GM04503 (cell line): ENCODE measurements around the gene ANO6.

ENCODE experiments used
- DNase-seq: peaks from one replicate; pipeline ENCODE4 v3.0.0-alpha.2; 2012; ENCODE audit warnings: low read depth

ANO6 gene

GRCh38 chr12:45409966-45410365, 194.1 kb downstream of the ANO6 start:
- peak; percentile 65 for DNase-seq

DNA sequence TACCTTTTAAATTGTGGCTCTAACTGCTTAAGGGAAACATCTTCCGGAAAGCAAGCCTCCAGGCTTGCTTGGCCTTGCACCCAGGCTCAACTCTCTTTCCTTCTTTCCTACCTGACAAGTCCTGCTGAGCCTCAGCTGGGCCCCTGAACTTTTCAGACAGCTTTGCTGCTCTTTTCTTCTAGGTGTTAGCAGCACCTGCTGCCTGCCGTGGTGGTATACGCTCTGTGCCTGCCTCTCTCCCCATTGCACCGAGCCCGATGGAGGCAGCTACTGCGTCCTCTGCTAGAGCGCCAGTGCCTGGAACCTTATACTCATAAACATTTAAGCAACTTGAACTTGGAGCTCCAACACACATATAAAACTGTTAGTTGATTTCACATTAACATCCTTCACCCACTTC, 195.7 kb downstream of the ANO6 start:
- DNase-seq: no peak

- peak; percentile 99 for DNase-seq
Measured at GRCh38 chr12:45415393-45415817, 199.5 kb downstream of the ANO6 start.

GRCh38 chr12:45416126-45416525, 200.2 kb downstream of the ANO6 start:
- DNase-seq: peak; percentile 22

DNA sequence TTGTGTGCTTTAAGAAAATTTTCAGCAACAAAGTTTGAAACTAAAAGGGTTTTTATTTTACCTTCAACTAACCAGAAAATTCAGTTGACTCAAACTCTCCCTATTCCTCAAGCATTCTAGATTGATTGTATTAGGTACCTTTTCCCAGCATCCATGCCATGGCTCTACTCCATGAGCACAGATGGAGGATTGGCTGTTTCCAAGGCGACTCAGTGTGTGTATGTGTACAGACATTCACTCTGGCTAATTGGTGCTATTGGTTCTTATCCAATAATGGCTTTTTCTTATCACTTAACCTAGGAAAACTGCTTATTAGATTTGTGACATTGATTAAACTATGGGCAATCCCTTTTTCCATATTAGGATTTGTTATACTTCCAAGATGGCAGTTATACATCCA, 202.6 kb downstream of the ANO6 start:
- DNase-seq: no peak

DNA sequence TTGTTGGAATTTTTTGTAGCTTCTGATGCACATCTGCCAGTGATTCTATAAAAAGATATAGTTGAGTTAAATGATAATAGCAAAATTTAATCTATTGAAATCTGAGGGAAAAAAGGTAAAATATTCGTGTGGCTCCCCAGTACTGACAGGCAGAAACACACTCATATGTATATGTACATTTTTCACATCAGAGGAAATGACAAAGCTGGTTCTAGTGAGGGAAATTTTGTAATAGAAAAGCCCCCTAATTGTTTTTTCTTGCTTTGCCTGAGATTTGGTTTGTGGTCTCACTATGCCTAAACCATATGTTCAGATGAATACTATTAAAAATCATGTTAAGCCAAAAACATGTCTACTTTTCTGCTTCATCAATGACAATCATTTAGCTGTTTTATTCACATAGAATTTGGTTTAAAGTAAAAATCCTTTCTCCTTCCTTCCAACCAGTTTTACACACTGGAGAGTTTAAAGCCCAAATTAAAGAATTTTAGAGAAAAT, 203.5 kb downstream of the ANO6 start:
- no peak for DNase-seq

DNA sequence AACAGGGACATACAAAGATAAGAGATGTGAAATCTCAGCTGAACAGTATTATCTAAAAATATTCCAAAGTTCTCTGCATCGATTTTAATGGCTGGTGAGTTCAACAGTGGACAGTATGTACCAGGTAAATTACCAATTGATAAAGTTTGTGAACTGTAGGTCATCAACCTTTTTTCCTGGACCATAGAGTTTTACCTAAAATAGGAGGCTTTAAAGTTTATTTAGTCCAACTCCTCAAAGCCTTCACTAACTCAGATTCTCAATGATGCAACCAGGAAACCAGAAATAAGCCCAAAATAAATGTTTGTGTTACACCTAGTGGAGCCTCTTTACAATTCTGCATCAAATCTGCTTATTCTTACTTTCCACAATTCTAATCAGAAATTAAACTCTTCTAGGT, 205.8 kb downstream of the ANO6 start:
- DNase-seq: no peak

- no peak for DNase-seq
Measured at GRCh38 chr12:45423931-45424330, 208.0 kb downstream of the ANO6 start.

GRCh38 chr12:45425426-45425825, 209.5 kb downstream of the ANO6 start:
- DNase-seq: peak; percentile 37

GRCh38 chr12:45426294-45426693, 210.4 kb downstream of the ANO6 start:
- no peak for DNase-seq

DNA sequence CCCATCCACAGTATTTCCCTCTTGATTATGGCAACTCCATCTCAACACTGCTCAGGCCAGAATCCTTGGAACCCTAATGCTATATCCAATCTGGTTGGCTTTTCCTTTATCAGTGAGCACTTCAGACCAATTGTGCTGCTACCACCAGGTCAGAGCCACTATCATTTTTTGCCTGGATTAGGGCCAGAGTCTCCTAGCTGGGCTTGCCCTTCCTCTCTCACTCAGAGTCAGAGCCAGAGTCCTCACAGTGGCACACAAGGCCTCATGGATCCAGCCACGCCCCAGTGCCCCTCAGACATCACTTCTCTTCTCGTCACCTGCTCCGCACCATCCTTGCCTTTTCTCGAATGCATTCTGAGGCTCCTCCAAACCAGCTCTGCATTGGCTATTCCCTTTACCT, 211.1 kb downstream of the ANO6 start:
- no peak for DNase-seq

- DNase-seq: no peak
Measured at GRCh38 chr12:45429831-45430230, 213.9 kb downstream of the ANO6 start.

- no peak for DNase-seq
Measured at GRCh38 chr12:45431126-45431525, 215.2 kb downstream of the ANO6 start.

GRCh38 chr12:45432710-45433109, 216.8 kb downstream of the ANO6 start:
- DNase-seq: no peak

- no peak for DNase-seq
Measured at GRCh38 chr12:45433441-45433868, 217.6 kb downstream of the ANO6 start.

DNA sequence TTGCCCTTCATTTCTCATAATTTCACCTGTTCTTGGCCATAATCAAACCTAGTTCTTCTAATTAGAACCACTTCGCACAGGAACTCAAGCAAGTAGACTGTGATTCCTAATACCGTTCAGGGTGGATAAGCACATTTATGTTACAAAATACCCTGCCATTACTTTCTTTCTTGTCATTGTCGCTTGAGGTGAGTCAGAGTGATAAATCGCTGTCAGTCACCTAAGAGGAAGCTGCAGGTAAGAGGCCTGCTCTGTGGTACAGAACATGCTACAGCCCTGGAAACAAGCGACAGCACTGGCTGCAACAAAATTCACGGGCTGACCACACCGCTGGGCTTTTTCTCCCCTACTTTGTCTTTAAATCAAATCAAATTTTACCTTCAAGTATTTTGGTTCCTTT, 218.2 kb downstream of the ANO6 start:
- DNase-seq: no peak

- no peak for DNase-seq
Measured at GRCh38 chr12:45435945-45436710, 220.2 kb downstream of the ANO6 start.

DNA sequence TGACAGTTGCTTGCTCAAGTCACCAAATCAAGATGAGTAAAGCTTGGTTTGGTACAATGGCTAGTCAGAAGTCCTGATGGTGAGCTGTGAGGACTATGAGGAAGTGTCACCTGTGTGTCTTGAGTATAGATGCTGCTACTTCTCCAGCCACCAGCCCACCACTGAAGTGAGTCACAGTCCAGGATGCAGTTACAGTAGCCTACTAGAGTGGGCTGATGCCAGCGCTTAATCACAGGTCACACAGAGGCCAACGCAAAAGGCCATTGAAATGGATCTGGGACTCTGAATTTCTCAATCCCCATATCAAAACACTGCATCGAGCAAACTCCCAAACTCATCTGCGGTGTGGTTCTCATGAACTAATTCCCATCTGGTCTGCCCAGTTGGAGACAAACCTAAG, 223.1 kb downstream of the ANO6 start:
- no peak for DNase-seq

GRCh38 chr12:45446013-45446412, 230.1 kb downstream of the ANO6 start:
- no peak for DNase-seq

- no peak for DNase-seq
Measured at GRCh38 chr12:45458238-45458637, 242.3 kb downstream of the ANO6 start.

- no peak for DNase-seq
Measured at GRCh38 chr12:45458854-45459807, 243.2 kb downstream of the ANO6 start.

GRCh38 chr12:45462506-45462905, 246.6 kb downstream of the ANO6 start:
- DNase-seq: no peak

DNA sequence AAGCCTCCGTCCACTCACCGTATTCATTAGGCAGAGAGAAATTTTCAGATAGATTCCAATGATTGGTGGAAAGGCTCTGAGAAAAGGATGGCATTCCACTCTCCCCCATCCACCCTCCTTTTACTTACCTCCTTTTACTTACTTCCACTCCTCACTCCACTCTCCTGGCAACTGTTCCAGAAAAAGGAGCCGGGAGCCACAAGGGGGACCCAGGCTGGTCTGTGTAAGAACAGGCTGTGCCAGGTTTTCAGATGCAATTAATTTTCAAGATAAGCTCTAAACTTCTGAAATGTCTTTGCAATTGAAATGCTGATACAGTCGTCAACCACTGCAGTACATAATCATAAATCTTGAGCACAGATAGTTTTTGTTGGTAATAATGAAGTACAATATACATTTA, 248.8 kb downstream of the ANO6 start:
- no peak for DNase-seq
